HG02870 (cell line): ENCODE data around the gene LAMP1.
"Not testable (repeated sequence)": the region's sequence is repeated elsewhere in the genome, so short reads cannot be mapped to it uniquely, and the experiment has no call there.

ENCODE experiments used
- ATAC-seq: cut with Tn5 transposase; IDR thresholded peaks from one replicate; pipeline ENCODE4 v1.9.1; 2021; ENCODE audit warnings: mild to moderate bottlenecking, moderate library complexity; ENCODE audit not compliant: unreplicated experiment

Gene LAMP1

GRCh38 chr13:113354831-113355610 is 58.0 kb downstream of the LAMP1 start:
- ATAC-seq, result no peak

- no peak for ATAC-seq
Observed at GRCh38 chr13:113355621-113356020, 58.6 kb downstream of the LAMP1 start.

- no peak for ATAC-seq
Observed at GRCh38 chr13:113356596-113356995, 59.6 kb downstream of the LAMP1 start.

GRCh38 chr13:113357529-113357928 is 60.5 kb downstream of the LAMP1 start:
- ATAC-seq, result no peak

- no peak for ATAC-seq
Observed at GRCh38 chr13:113358653-113359190, 61.7 kb downstream of the LAMP1 start.

GRCh38 chr13:113359571-113359970 is 62.5 kb downstream of the LAMP1 start:
- ATAC-seq, result no peak

GRCh38 chr13:113360446-113360845 is 63.4 kb downstream of the LAMP1 start:
- no peak for ATAC-seq

- no peak for ATAC-seq
Observed at GRCh38 chr13:113361406-113361805, 64.4 kb downstream of the LAMP1 start.

- ATAC-seq, result no peak
Observed at GRCh38 chr13:113364311-113364889, 67.4 kb downstream of the LAMP1 start.

GRCh38 chr13:113364901-113365582 is 68.0 kb downstream of the LAMP1 start:
- no peak for ATAC-seq

- ATAC-seq, result no peak
Observed at GRCh38 chr13:113365583-113365970, 68.5 kb downstream of the LAMP1 start.

- no peak for ATAC-seq
Observed at GRCh38 chr13:113365971-113366588, 69.0 kb downstream of the LAMP1 start.

- no peak for ATAC-seq
Observed at GRCh38 chr13:113367020-113367560, 70.1 kb downstream of the LAMP1 start.

- ATAC-seq, result no peak
Observed at GRCh38 chr13:113367771-113368170, 70.7 kb downstream of the LAMP1 start.

- ATAC-seq, result not testable (repeated sequence)
Observed at GRCh38 chr13:113368353-113368752, 71.3 kb downstream of the LAMP1 start.

GRCh38 chr13:113369189-113369588 is 72.2 kb downstream of the LAMP1 start:
- ATAC-seq, result no peak

GRCh38 chr13:113369881-113370280 is 72.8 kb downstream of the LAMP1 start:
- no peak for ATAC-seq

- no peak for ATAC-seq
Observed at GRCh38 chr13:113371061-113371460, 74.0 kb downstream of the LAMP1 start.

- ATAC-seq, result not testable (repeated sequence)
Observed at GRCh38 chr13:113371701-113372100, 74.7 kb downstream of the LAMP1 start.
